ENCODE results near the gene TMEM131. TPM values are rescaled to one million over a fixed set of nuclear protein-coding genes. Genes with fewer than 3 reads are reported as not detected.
A peak's percentile ranks its signal among the peaks of the same experiment; 100 is the strongest.

TMEM131 gene
- total RNA-seq, 1 donor from 2014 or later = 32.9 TPM

DNA sequence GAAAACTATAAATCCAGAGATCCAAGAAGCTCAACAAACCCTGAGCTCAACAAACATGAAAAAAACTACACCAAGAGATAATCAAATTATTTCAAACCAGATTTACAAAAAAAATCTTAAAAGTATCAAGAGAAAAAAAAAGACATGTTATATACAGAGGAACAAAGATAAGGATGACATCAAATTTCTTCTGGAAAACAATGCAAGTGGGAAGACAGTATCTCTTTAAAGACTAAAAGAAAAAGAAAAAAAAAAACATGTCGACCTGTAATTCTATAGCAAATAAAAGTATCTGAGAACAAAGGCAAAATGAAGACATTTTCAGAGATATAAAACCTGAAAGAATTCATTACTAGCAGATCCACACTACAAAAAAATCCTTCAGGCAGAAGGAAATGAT is 21.3 kb downstream of the TMEM131 start:
- peaks cover 0 to 17% (median 13%) of the 10 kb centered on the region in 3 donors for H3K4me1 ChIP-seq (ENCODE audit: control insufficient read depth in 3 of 3, insufficient read depth in 3 of 3, low read length in 3 of 3)
- H3K27me3 ChIP-seq (ENCODE audit: control insufficient read depth in 3 of 3, insufficient read depth in 3 of 3, low read length in 3 of 3) = no peaks in the 10 kb centered on the region
- H3K27ac ChIP-seq (ENCODE audit: low read depth, low read length) = no peak overlapping the region
- H3K36me3 ChIP-seq (ENCODE audit: control insufficient read depth in 3 of 3, insufficient read depth in 3 of 3, low read length in 3 of 3) = no peaks in the 10 kb centered on the region
- H3K4me3 ChIP-seq (ENCODE audit: low read length in 3 of 3) = no peak overlapping the region
- H3K9me3 ChIP-seq (ENCODE audit: control insufficient read depth in 3 of 3, low read length in 3 of 3) = peaks cover 0 to 4% (median 0%) of the 10 kb centered on the region in 3 donors
- no peak overlapping the region for H3K9ac ChIP-seq (ENCODE audit: low read depth in 1 of 3, low read length in 3 of 3)

DNA sequence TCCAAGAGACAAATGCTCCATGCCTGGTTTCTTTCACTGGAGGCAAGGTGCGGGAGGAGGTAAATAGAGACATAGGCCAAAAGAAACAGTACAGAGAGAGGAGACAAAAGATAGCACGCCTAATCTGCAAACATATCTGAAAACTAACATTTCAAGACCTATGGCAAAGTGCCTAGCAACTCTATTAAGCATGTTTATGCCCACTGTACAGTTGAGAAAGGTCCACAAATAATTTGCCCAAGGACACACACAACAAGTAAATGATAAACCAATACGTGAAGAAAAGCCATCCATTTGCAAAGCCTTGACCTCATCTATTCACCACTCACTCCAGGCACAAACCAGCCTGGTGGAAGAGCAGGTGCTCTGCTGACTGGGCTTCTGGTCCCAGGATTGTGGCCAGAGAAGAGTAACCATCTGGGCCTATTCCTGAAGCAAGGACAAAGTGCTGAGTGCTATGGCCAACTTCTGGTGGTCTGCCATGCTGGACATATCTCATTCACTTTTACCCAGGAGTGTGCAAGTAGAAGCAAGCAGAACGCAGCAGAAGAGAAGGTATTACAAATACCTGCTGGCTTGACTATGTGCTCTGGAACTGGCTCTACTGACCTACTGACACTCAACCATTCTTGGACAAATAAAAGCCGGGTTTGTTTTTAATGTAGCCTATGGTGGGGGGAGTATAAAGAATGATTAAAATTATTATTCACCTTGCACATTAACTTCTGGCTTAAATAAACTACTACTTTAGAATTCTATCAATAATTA is 25.3 kb downstream of the TMEM131 start:
- H3K4me3 ChIP-seq (ENCODE audit: low read length in 3 of 3) = no peak overlapping the region
- no peak overlapping the region for H3K9ac ChIP-seq (ENCODE audit: low read depth in 1 of 3, low read length in 3 of 3)
- H3K27me3 ChIP-seq (ENCODE audit: control insufficient read depth in 3 of 3, insufficient read depth in 3 of 3, low read length in 3 of 3) = no peaks in the 10 kb centered on the region
- H3K27ac ChIP-seq (ENCODE audit: low read depth, low read length) = no peak overlapping the region
- H3K4me1 ChIP-seq (ENCODE audit: control insufficient read depth in 3 of 3, insufficient read depth in 3 of 3, low read length in 3 of 3) = peaks cover 8 to 31% (median 26%) of the 10 kb centered on the region in 3 donors
- H3K36me3 ChIP-seq (ENCODE audit: control insufficient read depth in 3 of 3, insufficient read depth in 3 of 3, low read length in 3 of 3) = no peaks in the 10 kb centered on the region
- H3K9me3 ChIP-seq (ENCODE audit: control insufficient read depth in 3 of 3, low read length in 3 of 3) = no peaks in the 10 kb centered on the region

DNA sequence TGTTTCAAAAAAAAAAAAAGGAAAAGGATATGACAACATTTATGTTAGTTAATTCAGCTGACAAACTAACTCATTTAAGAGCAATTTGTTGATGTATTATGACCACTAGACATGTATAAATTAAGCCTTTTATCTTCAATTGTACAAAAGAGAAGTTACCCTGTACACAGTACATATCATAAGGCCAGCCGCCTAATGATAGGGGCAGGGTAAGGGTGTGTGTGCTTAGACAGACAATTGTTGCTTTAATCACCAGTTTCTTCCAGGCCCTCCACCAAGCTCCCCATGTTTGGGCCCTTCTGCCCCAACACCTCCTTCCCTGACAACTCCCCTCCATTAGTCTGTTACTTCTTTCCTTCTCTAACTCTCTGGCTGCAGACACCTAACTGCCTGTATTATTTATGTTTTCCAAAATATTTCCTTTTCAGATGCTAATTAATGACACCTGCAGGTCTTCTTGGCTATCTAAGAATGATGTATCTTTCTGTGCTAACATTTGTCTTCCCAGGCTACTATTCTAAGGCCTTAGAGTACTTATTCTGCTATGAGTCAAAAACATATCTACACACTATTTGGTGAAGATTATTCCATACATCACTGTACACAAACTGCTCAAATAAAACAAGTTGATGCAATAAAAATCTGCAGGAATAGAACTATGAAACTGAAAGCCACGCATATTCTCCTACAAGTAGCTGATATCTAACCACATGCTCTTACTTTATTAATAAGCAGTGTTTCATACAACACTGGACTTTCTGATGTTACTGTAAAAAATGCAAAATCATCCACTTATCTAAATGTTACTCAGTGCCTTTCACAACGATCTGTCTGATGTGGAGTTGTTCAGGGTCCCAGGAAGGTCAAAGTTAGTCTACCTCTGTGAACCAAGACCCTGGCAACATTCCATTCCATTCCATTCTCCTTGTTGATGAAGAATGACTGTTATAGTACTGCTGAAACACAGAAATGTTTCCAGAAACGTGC is 26.4 kb downstream of the TMEM131 start:
- H3K9ac ChIP-seq (ENCODE audit: low read depth in 1 of 3, low read length in 3 of 3) = no peak overlapping the region
- H3K4me1 ChIP-seq (ENCODE audit: control insufficient read depth in 3 of 3, insufficient read depth in 3 of 3, low read length in 3 of 3) = peaks cover 8 to 33% (median 29%) of the 10 kb centered on the region in 3 donors
- H3K27ac ChIP-seq (ENCODE audit: low read depth, low read length) = no peak overlapping the region
- no peaks in the 10 kb centered on the region for H3K27me3 ChIP-seq (ENCODE audit: control insufficient read depth in 3 of 3, insufficient read depth in 3 of 3, low read length in 3 of 3)
- no peak overlapping the region for H3K4me3 ChIP-seq (ENCODE audit: low read length in 3 of 3)
- H3K36me3 ChIP-seq (ENCODE audit: control insufficient read depth in 3 of 3, insufficient read depth in 3 of 3, low read length in 3 of 3) = no peaks in the 10 kb centered on the region
- H3K9me3 ChIP-seq (ENCODE audit: control insufficient read depth in 3 of 3, low read length in 3 of 3) = no peaks in the 10 kb centered on the region

DNA sequence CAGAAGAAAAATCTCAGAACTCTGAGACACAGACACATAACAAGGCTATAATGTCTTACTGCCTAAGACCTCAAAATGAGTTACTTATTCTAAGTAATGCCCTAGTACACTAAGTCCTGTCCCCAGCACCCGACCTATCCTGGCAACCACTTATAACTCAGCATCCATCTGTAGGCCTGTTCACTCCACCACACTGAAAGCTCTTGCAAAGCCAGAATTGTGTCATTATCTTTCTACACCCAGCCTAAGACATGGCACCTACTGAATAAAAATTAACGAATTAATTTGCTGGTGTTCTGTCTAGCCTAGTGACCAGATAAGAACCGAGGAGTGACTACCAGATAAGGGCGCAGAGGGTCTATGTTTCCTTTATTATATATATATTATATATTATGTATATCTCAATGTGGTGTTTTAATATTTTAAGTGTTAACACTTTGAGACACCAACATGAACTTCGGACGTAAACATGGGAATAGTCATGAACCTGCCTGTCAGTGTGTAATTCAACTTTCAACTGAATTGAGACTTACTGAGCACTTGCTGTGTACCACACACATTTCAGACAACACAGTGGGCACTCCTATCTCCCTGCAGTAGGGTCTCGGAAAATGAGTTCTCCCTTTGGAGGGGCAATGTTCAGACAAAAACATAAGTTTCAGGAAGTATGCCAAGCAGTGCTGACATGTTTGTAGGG is 27.7 kb downstream of the TMEM131 start:
- Histone ChIP-seq H3K27ac (ENCODE audit: low read depth, low read length) (no peak overlapping the region), H3K36me3 (ENCODE audit: control insufficient read depth in 3 of 3, insufficient read depth in 3 of 3, low read length in 3 of 3) (no peaks in the 10 kb centered on the region), H3K9ac (ENCODE audit: low read depth in 1 of 3, low read length in 3 of 3) (no peak overlapping the region), H3K4me1 (ENCODE audit: control insufficient read depth in 3 of 3, insufficient read depth in 3 of 3, low read length in 3 of 3) (peaks cover 15 to 36% (median 30%) of the 10 kb centered on the region in 3 donors), H3K9me3 (ENCODE audit: control insufficient read depth in 3 of 3, low read length in 3 of 3) (no peaks in the 10 kb centered on the region), H3K4me3 (ENCODE audit: low read length in 3 of 3) (no peak overlapping the region), H3K27me3 (ENCODE audit: control insufficient read depth in 3 of 3, insufficient read depth in 3 of 3, low read length in 3 of 3) (no peaks in the 10 kb centered on the region)

DNA sequence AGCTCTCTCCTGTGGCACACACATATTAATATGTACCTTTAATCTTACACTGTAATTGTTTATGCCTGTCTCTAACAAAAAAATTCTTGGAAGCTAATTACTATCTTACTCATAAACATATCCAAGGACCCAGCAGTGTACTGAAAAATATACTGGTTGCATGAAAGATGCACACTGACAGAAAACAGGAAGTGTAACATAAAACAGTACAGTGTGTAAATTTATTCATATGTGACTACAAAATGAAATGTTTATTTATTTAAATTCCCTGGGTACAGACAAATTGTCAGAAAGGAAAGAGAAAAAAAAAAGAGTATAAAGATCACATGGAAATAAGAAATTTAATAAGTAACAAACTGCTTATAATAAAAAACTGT is 28.5 kb downstream of the TMEM131 start:
- Histone ChIP-seq H3K9ac (ENCODE audit: low read depth in 1 of 3, low read length in 3 of 3) (no peak overlapping the region), H3K4me1 (ENCODE audit: control insufficient read depth in 3 of 3, insufficient read depth in 3 of 3, low read length in 3 of 3) (peaks cover 15 to 36% (median 30%) of the 10 kb centered on the region in 3 donors), H3K36me3 (ENCODE audit: control insufficient read depth in 3 of 3, insufficient read depth in 3 of 3, low read length in 3 of 3) (no peaks in the 10 kb centered on the region), H3K9me3 (ENCODE audit: control insufficient read depth in 3 of 3, low read length in 3 of 3) (no peaks in the 10 kb centered on the region), H3K27me3 (ENCODE audit: control insufficient read depth in 3 of 3, insufficient read depth in 3 of 3, low read length in 3 of 3) (no peaks in the 10 kb centered on the region), H3K4me3 (ENCODE audit: low read length in 3 of 3) (no peak overlapping the region), H3K27ac (ENCODE audit: low read depth, low read length) (peak overlapping the region; percentile 3)

DNA sequence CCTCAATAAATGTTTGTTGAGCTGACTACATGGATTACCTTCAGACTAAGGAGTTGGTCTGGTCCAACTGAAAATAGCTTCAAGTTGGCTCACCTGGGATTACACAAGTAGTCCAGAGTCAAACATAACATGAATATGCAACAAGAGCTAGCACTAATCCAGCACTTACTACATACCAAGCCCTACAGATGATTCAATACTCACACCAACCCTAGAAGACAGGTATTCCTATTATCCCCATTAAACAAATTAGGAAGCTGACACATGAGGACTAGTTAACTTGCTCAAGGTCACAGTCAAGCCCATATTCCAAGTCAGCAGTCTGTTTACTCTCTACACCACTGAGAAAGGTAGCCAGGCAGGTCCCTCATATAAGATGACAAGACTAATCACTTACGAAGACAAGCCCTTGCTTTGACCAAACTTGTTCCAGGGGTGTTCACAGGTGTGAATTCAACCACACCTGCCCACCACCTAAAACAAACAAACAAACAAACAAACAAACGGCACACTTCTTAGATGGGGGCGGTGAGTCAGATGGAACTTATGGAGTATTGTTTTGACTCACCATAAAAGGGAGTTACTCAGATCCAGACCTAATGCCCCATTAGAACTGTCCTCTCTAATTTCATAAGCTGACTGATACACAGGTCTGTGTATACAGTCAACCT is 29.1 kb downstream of the TMEM131 start:
- Histone ChIP-seq H3K36me3 (ENCODE audit: control insufficient read depth in 3 of 3, insufficient read depth in 3 of 3, low read length in 3 of 3) (no peaks in the 10 kb centered on the region), H3K9me3 (ENCODE audit: control insufficient read depth in 3 of 3, low read length in 3 of 3) (no peaks in the 10 kb centered on the region), H3K27me3 (ENCODE audit: control insufficient read depth in 3 of 3, insufficient read depth in 3 of 3, low read length in 3 of 3) (no peaks in the 10 kb centered on the region), H3K27ac (ENCODE audit: low read depth, low read length) (peak overlapping the region; percentile 3), H3K4me1 (ENCODE audit: control insufficient read depth in 3 of 3, insufficient read depth in 3 of 3, low read length in 3 of 3) (peaks cover 15 to 36% (median 30%) of the 10 kb centered on the region in 3 donors), H3K9ac (ENCODE audit: low read depth in 1 of 3, low read length in 3 of 3) (peak overlapping the region in 1 of 3 donors; percentile 7), H3K4me3 (ENCODE audit: low read length in 3 of 3) (no peak overlapping the region)

DNA sequence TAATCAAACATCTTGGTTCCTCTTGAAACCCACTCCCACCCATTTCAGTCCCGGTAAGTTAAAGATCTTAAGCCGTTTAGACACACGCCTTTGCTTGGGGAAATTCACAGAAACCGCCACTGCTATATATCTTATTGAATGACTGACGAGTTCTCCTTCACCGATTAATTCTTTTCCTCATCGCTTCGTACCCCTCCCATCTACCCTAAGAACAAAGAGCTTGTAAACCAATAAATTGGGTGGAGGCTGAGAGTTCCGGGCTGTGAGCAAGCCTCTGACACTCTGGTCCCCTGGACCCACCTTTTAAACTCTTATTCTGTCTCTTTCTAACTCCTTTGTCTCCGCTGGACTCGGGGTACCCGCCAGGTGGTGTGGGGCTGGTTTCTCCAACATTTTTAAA is 30.6 kb downstream of the TMEM131 start:
- H3K9ac ChIP-seq (ENCODE audit: low read depth in 1 of 3, low read length in 3 of 3) = no peak overlapping the region
- peaks cover 18 to 26% (median 23%) of the 10 kb centered on the region in 3 donors for H3K4me1 ChIP-seq (ENCODE audit: control insufficient read depth in 3 of 3, insufficient read depth in 3 of 3, low read length in 3 of 3)
- no peaks in the 10 kb centered on the region for H3K36me3 ChIP-seq (ENCODE audit: control insufficient read depth in 3 of 3, insufficient read depth in 3 of 3, low read length in 3 of 3)
- H3K27ac ChIP-seq (ENCODE audit: low read depth, low read length) = no peak overlapping the region
- no peaks in the 10 kb centered on the region for H3K9me3 ChIP-seq (ENCODE audit: control insufficient read depth in 3 of 3, low read length in 3 of 3)
- no peak overlapping the region for H3K4me3 ChIP-seq (ENCODE audit: low read length in 3 of 3)
- no peaks in the 10 kb centered on the region for H3K27me3 ChIP-seq (ENCODE audit: control insufficient read depth in 3 of 3, insufficient read depth in 3 of 3, low read length in 3 of 3)

DNA sequence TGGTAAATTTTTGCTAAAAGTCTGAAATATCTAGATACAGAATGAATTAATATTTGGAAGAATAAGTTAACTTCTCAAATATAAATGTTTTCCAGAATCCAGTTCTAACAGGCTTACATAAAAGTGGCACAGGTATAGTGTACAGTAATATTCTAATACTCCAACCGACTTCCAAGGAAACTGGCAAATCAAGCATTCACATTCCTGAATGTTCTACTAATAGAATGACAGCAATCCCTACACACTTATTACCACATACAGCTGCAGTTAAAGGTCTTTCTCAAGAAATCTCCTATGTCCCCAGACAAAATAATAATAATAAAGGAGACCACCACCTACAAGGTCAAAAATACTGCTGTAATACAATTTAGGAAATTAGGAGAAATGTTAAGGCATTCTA is 31.9 kb downstream of the TMEM131 start:
- Histone ChIP-seq H3K27ac (ENCODE audit: low read depth, low read length) (no peak overlapping the region), H3K27me3 (ENCODE audit: control insufficient read depth in 3 of 3, insufficient read depth in 3 of 3, low read length in 3 of 3) (no peaks in the 10 kb centered on the region), H3K36me3 (ENCODE audit: control insufficient read depth in 3 of 3, insufficient read depth in 3 of 3, low read length in 3 of 3) (no peaks in the 10 kb centered on the region), H3K4me3 (ENCODE audit: low read length in 3 of 3) (no peak overlapping the region), H3K9me3 (ENCODE audit: control insufficient read depth in 3 of 3, low read length in 3 of 3) (no peaks in the 10 kb centered on the region), H3K9ac (ENCODE audit: low read depth in 1 of 3, low read length in 3 of 3) (peak overlapping the region in 1 of 3 donors; percentile 14), H3K4me1 (ENCODE audit: control insufficient read depth in 3 of 3, insufficient read depth in 3 of 3, low read length in 3 of 3) (peaks cover 18 to 21% (median 21%) of the 10 kb centered on the region in 3 donors)

DNA sequence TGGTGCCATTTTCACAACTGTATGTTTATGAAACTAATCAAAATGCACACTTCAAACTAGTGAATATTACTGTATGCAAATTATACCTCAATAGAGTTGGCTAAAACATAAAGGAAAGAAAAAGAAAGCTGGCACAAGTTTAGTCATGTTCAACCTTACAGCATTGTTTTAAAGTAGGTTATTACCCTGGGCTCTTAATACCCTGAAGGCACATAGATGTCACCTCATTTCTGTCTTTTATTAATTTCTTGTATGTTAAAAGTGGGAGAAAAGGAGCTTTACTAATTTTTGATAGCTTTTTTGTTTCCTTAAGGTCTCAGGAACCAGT is 32.7 kb downstream of the TMEM131 start:
- Histone ChIP-seq H3K36me3 (ENCODE audit: control insufficient read depth in 3 of 3, insufficient read depth in 3 of 3, low read length in 3 of 3) (no peaks in the 10 kb centered on the region), H3K27me3 (ENCODE audit: control insufficient read depth in 3 of 3, insufficient read depth in 3 of 3, low read length in 3 of 3) (no peaks in the 10 kb centered on the region), H3K9ac (ENCODE audit: low read depth in 1 of 3, low read length in 3 of 3) (no peak overlapping the region), H3K4me1 (ENCODE audit: control insufficient read depth in 3 of 3, insufficient read depth in 3 of 3, low read length in 3 of 3) (peaks cover 22 to 23% (median 23%) of the 10 kb centered on the region in 3 donors), H3K27ac (ENCODE audit: low read depth, low read length) (no peak overlapping the region), H3K4me3 (ENCODE audit: low read length in 3 of 3) (no peak overlapping the region), H3K9me3 (ENCODE audit: control insufficient read depth in 3 of 3, low read length in 3 of 3) (no peaks in the 10 kb centered on the region)
